SKM-1 treated with dmso at 0.1 percent for 144 hours (cell line): ENCODE measurements around the gene SYNE1.

Source experiments
- DNase-seq: peaks from one replicate; lab custom pipeline; 2025; ENCODE audit not compliant: unreplicated experiment; lab: John Stamatoyannopoulos, UW

The SYNE1 gene

GRCh38 chr6:152071843-152072242 is 565.3 kb downstream of the SYNE1 start:
- DNase-seq: no peak
